ENCODE results near the gene SENP3.

The SENP3 gene

GRCh38 chr17:7560172-7561027 lies 1.3 kb upstream of the SENP3 start:
- DNase-seq = peak; percentile 42 to 79
- Histone ChIP-seq H3K4me3 (peak overlapping the region; percentile 86 to 99), H3K4me1 (peaks cover 0 to 73% (median 62%) of the 10 kb centered on the region in 4 donors), H3K36me3 (peaks cover 15 to 26% (median 16%) of the 10 kb centered on the region in 3 donors), H3K27me3 (no peaks in the 10 kb centered on the region), H3K27ac (peak overlapping the region; percentile 95 to 96), H3K9me3 (no peaks in the 10 kb centered on the region)
- intact Hi-C loops (cut with DNase I; ENCODE audit: low total_unique reads) = loop anchor here (1.0 to 10.0 kb wide), 5 partner anchors 46 to 306 kb away; partner anchors contain the start of genes CTDNEP1, ELP5, FGF11 and KCTD11
- TF ChIP-seq, protein P1, sequence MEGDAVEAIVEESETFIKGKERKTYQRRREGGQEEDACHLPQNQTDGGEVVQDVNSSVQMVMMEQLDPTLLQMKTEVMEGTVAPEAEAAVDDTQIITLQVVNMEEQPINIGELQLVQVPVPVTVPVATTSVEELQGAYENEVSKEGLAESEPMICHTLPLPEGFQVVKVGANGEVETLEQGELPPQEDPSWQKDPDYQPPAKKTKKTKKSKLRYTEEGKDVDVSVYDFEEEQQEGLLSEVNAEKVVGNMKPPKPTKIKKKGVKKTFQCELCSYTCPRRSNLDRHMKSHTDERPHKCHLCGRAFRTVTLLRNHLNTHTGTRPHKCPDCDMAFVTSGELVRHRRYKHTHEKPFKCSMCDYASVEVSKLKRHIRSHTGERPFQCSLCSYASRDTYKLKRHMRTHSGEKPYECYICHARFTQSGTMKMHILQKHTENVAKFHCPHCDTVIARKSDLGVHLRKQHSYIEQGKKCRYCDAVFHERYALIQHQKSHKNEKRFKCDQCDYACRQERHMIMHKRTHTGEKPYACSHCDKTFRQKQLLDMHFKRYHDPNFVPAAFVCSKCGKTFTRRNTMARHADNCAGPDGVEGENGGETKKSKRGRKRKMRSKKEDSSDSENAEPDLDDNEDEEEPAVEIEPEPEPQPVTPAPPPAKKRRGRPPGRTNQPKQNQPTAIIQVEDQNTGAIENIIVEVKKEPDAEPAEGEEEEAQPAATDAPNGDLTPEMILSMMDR (IDR thresholded peaks at IDR 0.05) = peak; percentile 33 to 49

DNA sequence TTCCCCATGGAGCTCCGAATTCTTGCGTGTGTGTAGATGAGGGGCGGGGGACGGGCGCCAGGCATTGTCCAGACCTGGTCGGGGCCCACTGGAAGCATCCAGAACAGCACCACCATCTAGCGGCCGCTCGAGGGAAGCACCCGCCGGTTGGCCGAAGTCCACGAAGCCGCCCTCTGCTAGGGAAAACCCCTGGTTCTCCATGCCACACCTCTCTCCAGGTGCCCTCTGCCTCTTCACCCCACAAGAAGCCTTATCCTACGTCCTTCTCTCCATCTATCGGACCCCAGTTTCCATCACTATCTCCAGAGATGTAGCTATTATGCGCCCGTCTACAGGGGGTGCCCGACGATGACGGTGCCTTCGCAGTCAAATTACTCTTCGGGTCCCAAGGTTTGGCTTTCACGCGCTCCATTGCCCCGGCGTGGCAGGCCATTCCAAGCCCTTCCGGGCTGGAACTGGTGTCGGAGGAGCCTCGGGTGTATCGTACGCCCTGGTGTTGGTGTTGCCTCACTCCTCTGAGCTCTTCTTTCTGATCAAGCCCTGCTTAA lies 617 bp upstream of the SENP3 start:
- Histone ChIP-seq H3K4me1 (peaks cover 0 to 76% (median 62%) of the 10 kb centered on the region in 4 donors), H3K36me3 (peaks cover 22 to 33% (median 23%) of the 10 kb centered on the region in 3 donors), H3K27ac (peak overlapping the region; percentile 95 to 96), H3K4me3 (peak overlapping the region; percentile 86 to 99), H3K27me3 (no peaks in the 10 kb centered on the region), H3K9me3 (no peaks in the 10 kb centered on the region)
- intact Hi-C loops (cut with DNase I; ENCODE audit: low total_unique reads) = loop anchor here (1.0 to 10.0 kb wide), 5 partner anchors 47 to 306 kb away; partner anchors contain the start of genes CTDNEP1, ELP5, FGF11 and KCTD11
- DNase-seq = peak; percentile 87 to 94
- TF ChIP-seq, protein P1 (IDR thresholded peaks at IDR 0.05) = peak; percentile 87 to 91

- no peaks in the 10 kb centered on the region for H3K27me3 ChIP-seq
- intact Hi-C loops (cut with DNase I; ENCODE audit: low total_unique reads) = loop anchor here (5.0 to 10.0 kb wide), 4 partner anchors 63 to 307 kb away; partner anchors contain the start of genes CTDNEP1, ELP5, FGF11 and KCTD11
- H3K9me3 ChIP-seq = no peaks in the 10 kb centered on the region
- peaks cover 0 to 72% (median 61%) of the 10 kb centered on the region in 4 donors for H3K4me1 ChIP-seq
- TF ChIP-seq, protein P1 (IDR thresholded peaks at IDR 0.05) = no peak
- H3K4me3 ChIP-seq = peak overlapping the region; percentile 86 to 99
- H3K36me3 ChIP-seq = peaks cover 32 to 44% (median 34%) of the 10 kb centered on the region in 3 donors
- DNase-seq = no peak
- H3K27ac ChIP-seq = peak overlapping the region; percentile 95 to 96
These were observed 488 bp downstream of the SENP3 start for GRCh38 chr17:7562208-7562605.

DNA sequence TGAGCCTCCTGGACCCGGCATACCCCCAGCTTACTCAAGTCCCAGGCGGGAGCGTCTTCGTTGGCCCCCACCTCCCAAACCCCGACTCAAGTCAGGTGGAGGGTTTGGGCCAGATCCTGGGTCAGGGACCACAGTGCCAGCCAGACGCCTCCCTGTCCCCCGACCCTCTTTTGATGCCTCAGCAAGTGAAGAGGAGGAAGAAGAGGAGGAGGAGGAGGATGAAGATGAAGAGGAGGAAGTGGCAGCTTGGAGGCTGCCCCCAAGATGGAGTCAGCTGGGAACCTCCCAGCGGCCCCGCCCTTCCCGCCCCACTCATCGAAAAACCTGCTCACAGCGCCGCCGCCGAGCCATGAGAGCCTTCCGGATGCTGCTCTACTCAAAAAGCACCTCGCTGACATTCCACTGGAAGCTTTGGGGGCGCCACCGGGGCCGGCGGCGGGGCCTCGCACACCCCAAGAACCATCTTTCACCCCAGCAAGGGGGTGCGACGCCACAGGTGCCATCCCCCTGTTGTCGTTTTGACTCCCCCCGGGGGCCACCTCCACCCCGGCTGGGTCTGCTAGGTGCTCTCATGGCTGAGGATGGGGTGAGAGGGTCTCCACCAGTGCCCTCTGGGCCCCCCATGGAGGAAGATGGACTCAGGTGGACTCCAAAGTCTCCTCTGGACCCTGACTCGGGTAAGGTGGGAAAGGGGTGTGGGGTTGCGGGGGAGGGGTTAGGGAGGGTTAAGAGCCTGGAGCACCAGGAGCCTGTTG lies 1.6 kb downstream of the SENP3 start:
- H3K4me1 ChIP-seq = peaks cover 0 to 64% (median 50%) of the 10 kb centered on the region in 4 donors
- TF ChIP-seq, protein P1 (IDR thresholded peaks at IDR 0.05) = no peak
- intact Hi-C loops (cut with DNase I; ENCODE audit: low total_unique reads) = loop anchor here (5.0 to 10.0 kb wide), 4 partner anchors 62 to 308 kb away; partner anchors contain the start of genes CTDNEP1, ELP5, FGF11 and KCTD11

GRCh38 chr17:7569571-7569970 lies 7.9 kb downstream of the SENP3 start:
- Histone ChIP-seq H3K27me3 (no peaks in the 10 kb centered on the region), H3K9me3 (no peaks in the 10 kb centered on the region), H3K4me3 (no peak overlapping the region), H3K27ac (no peak overlapping the region), H3K36me3 (peaks cover 44 to 82% (median 53%) of the 10 kb centered on the region in 3 donors), H3K4me1 (peaks cover 0 to 24% (median 12%) of the 10 kb centered on the region in 4 donors)
- DNase-seq = no peak
- intact Hi-C loops (cut with DNase I; ENCODE audit: low total_unique reads) = loop anchor here (10.0 kb wide), 2 partner anchors 55 to 315 kb away; partner anchors contain the start of genes CTDNEP1, ELP5 and SAT2
- TF ChIP-seq, protein P1 (IDR thresholded peaks at IDR 0.05) = no peak

More for the DNA sequence above, 1.6 kb downstream of the SENP3 start:
- H3K4me3 ChIP-seq = peak overlapping the region in 1 of 2 donors; percentile 99
- H3K27ac ChIP-seq = peak overlapping the region in 1 of 2 donors; percentile 96
- no peak for DNase-seq
- H3K27me3 ChIP-seq = no peaks in the 10 kb centered on the region
- H3K36me3 ChIP-seq = peaks cover 37 to 52% (median 41%) of the 10 kb centered on the region in 3 donors
- H3K9me3 ChIP-seq = no peaks in the 10 kb centered on the region

Measured in tibial artery (tissue), 4 donors.